Heart left ventricle (tissue), 16 donors: ENCODE results near the gene MAS1. TPM values are rescaled to one million over a fixed set of nuclear protein-coding genes. Genes with fewer than 3 reads are reported as not detected.
A peak's percentile ranks its signal among the peaks of the same experiment; 100 is the strongest.

Source experiments
- ATAC-seq, 4 donors: fragments of 200-7000 bp; cut with Tn5 transposase; one replicate each; pipeline ENCODE4 v1.9.1; 2020 to 2022; ENCODE audit warnings: moderate library complexity in 4 of 4, mild to moderate bottlenecking in 3 of 4, moderate number of reproducible peaks in 1 of 4
- DNase-seq, 5 donors: peaks; one replicate each; pipeline ENCODE4 v3.0.0-alpha.2; 2020
- H3K27ac ChIP-seq, 12 donors: fragments of 200-600 bp; sonication (generic) in 4 of 12; one replicate each; pipeline versions ENCODE4 v1.5.0 to v1.8.0; 2016 to 2022; ENCODE audit warnings: mild to moderate bottlenecking in 2 of 12
- H3K27me3 ChIP-seq, 9 donors: fragments of 200-600 bp; sonication (generic) in 2 of 9; one replicate each; pipeline versions ENCODE4 v1.5.1 to v1.8.0; 2016 to 2022; ENCODE audit warnings: mild to moderate bottlenecking in 3 of 9
- H3K36me3 ChIP-seq, 9 donors: fragments of 200-600 bp; sonication (generic) in 2 of 9; one replicate each; pipeline versions ENCODE4 v1.5.0 to v1.8.0; 2018 to 2022; ENCODE audit warnings: mild to moderate bottlenecking in 2 of 9
- H3K4me1 ChIP-seq, 12 donors: fragments of 200-600 bp; sonication (generic) in 4 of 12; one replicate each; pipeline versions ENCODE4 v1.5.0 to v1.8.0; 2016 to 2022; ENCODE audit warnings: mild to moderate bottlenecking in 3 of 12
- H3K4me3 ChIP-seq, 12 donors: fragments of 200-600 bp; sonication (generic) in 4 of 12; one replicate each; pipeline versions ENCODE4 v1.5.0 to v1.8.0; 2017 to 2022; ENCODE audit warnings: mild to moderate bottlenecking in 9 of 12, moderate library complexity in 4 of 12
- H3K9me3 ChIP-seq, 12 donors: fragments of 200-600 bp; sonication (generic) in 4 of 12; one replicate each; pipeline versions ENCODE4 v1.5.0 to v1.8.0; 2016 to 2022; ENCODE audit warnings: mild to moderate bottlenecking in 1 of 12
- POLR2A ChIP-seq, 2 donors: fragments of 450-650 bp; IDR thresholded peaks; one replicate each; pipeline ENCODE4 v1.6.1; 2017; ENCODE audit warnings: antibody characterized with exemption in 2 of 2, mild to moderate bottlenecking in 2 of 2, moderate library complexity in 2 of 2
- WGBS, 4 donors: extraction: QIAGEN DNeasy Blood & Tissue Kit in 2 of 4; methylation state at CpG; one replicate each; pipeline versions ENCODE4 v1.1.5 to v1.1.7; 2013 to 2018; 5-methylcytosine and 5-hydroxymethylcytosine counted together
- intact Hi-C, 10 donors: fragments of 100-400 bp; cut with DNase I; formaldehyde crosslinking; loops; one replicate each; pipeline versions ENCODE4 v1.11.1 to v1.14.2; 2022
- polyA plus RNA-seq, 2 donors: library from polyadenylated mRNA; stranded (reverse); fragments of 200-250 nt; gene quantifications; one replicate each; pipeline ENCODE4 v1.2.3, GENCODE V29; 2013
- total RNA-seq, 9 donors: library from RNA; depleted of rRNA in 2 of 9; stranded (reverse); fragments of >200 nt in 2 of 9; fragmentation: NEBNext Ultra II Directional in 3 of 9; extraction: Animal tissue kit (Norgen Biotek cat#: 25700) in 3 of 9; gene quantifications; one replicate each; pipeline versions ENCODE4 v1.1.0 to v1.2.4, GENCODE V29; 2016 to 2023
- TF ChIP-seq, protein P1 (sequence below), 12 donors: fragments of 200-600 bp; sonication (generic) in 4 of 12; IDR thresholded peaks; one replicate each; pipeline versions ENCODE4 v1.5.0 to v1.8.0; 2018 to 2022; ENCODE audit warnings: antibody characterized with exemption in 12 of 12, mild to moderate bottlenecking in 5 of 12
- donor health status: ischemic (EF 13 %, LVEDD 7.1; RV severe dilation, severe dysfunction).
- donor health status: healthy with polysubstance abuse.
- donor health status: DM: no; HTN: yes; CAD: no.
- donor health status: DM: no; HTN: no; CAD: no.
- donor health status: ischemic (EF 25% LVEDD 6.9; RV normal size, moderate dysfunction).
- donor health status: ischemic (EF 25% LVEDD 5.7; RV mildly dilated, moderate dysfunction).
- donor health status: healthy.
- donor health status: DM: yes; HTN: yes; CAD: no.
- donor health status: ischemic (EF 35%, LVEDD 5.7; RV mildly dilated, moderate dysfunction).
- donor health status: nonischemic (EF 11% LVEDD 7.7; RV severe dilation, severe dysfunction).
- donor health status: DM: yes; HTN: yes; CAD: no.
- donor health status: PGD.
- donor health status: ischemic (EF 29% LVEDD 5.4; RV normal size, mild dysfunction).
- donor health status: nonischemic (EF 23%, LVEDD 6.1; RV moderate dilation, normal function).

Gene MAS1
- total and polyA plus RNA-seq, 11 donors, result 0.05 to 0.08 TPM; not detected in 9

DNA sequence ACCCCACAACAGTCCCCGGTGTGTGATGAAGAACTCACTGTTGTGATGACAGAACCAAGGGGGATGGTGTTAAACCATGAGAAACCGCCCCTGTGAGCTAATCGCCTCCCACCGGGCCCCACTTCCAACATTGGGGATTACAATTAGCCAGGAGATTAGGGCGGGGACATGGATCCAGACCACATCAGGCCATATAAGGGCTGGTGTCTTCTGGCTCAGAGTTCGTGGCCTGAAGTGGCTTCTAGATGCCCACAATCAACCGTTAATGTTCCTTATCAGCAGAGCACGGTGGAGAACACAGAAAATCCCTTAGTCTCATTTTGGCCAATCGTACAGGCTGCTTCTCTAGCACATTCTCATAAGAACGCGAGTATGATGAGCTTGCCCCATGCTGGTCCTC, 10.9 kb upstream of the MAS1 start:
- no peaks in the 10 kb centered on the region for H3K27me3 ChIP-seq
- intact Hi-C loops, result loop anchor here in 4 of 10 donors (10.0 kb wide), 3 partner anchors 45 to 655 kb away; no protein-coding TSS in a partner anchor
- H3K9me3 ChIP-seq, result no peaks in the 10 kb centered on the region
- no peak overlapping the region for H3K27ac ChIP-seq
- no peak for DNase-seq
- 81 to 92% (median 82%) methylated on average over 10 to 11 of the region's 11 CpGs for WGBS, 4 donors
- no peaks in the 10 kb centered on the region for H3K36me3 ChIP-seq
- peaks cover 0 to under 1% (median 0%) of the 10 kb centered on the region in 12 donors for H3K4me1 ChIP-seq
- TF ChIP-seq, protein P1, sequence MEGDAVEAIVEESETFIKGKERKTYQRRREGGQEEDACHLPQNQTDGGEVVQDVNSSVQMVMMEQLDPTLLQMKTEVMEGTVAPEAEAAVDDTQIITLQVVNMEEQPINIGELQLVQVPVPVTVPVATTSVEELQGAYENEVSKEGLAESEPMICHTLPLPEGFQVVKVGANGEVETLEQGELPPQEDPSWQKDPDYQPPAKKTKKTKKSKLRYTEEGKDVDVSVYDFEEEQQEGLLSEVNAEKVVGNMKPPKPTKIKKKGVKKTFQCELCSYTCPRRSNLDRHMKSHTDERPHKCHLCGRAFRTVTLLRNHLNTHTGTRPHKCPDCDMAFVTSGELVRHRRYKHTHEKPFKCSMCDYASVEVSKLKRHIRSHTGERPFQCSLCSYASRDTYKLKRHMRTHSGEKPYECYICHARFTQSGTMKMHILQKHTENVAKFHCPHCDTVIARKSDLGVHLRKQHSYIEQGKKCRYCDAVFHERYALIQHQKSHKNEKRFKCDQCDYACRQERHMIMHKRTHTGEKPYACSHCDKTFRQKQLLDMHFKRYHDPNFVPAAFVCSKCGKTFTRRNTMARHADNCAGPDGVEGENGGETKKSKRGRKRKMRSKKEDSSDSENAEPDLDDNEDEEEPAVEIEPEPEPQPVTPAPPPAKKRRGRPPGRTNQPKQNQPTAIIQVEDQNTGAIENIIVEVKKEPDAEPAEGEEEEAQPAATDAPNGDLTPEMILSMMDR (IDR thresholded peaks at IDR 0.05), result no peak
- no peak for TF ChIP-seq POLR2A (IDR thresholded peaks at IDR 0.05)
- no peak for ATAC-seq
- no peak overlapping the region for H3K4me3 ChIP-seq

DNA sequence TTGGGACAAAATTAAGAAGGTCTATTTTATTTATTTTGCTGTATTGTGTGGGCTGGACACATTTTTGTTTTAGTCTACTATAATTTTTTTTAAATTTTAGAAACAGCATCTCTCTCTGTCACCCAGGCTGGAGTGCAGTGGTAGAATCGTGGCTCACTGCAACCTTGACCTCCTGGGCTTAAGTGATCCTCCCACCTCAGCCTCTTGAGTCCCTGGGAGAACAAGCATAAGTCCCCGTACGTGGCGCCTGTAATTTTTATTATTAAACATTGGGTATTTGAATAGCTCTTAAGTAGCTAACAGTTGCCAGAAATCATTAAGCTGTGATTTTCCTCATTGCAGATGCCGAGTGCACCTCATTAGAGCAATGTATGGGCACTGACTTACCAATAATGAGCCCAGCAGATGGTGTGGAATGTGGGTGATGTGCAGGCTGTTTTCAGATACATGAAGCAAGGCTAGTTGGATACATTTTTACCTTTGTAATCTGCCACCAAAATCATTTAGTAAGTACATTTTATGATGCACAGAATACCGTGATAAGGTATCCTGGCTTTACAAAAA, 10.3 kb upstream of the MAS1 start:
- Histone ChIP-seq H3K27me3 (no peaks in the 10 kb centered on the region), H3K9me3 (no peaks in the 10 kb centered on the region), H3K4me3 (no peak overlapping the region), H3K36me3 (no peaks in the 10 kb centered on the region), H3K27ac (no peak overlapping the region), H3K4me1 (no peaks in the 10 kb centered on the region)
- ATAC-seq (no peak), DNase-seq (no peak)
- intact Hi-C loops, result no loop called here
- WGBS, 4 donors, result 76 to 81% (median 80%) methylated on average over 6 of the region's 6 CpGs
- TF ChIP-seq POLR2A (IDR thresholded peaks at IDR 0.05), result no peak
- TF ChIP-seq, protein P1 (IDR thresholded peaks at IDR 0.05), result no peak

DNA sequence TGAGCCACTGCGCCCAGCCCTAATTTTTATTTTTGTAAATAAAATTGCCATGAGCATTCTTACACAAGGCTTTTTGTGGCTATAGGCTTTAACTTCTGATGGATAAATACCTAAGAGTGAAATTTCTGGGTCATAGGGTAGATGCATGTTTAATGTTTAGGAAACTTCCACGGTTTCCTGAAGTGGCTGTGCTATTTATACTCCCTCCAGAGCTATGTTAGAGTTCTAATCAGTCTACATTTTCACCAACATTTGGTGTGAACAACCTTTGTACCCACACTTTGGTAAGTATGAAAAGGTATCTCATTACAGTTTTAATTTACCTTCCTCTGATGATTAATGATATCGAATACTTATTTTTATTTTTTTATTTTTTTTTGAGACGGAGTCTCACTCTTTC, 6.1 kb upstream of the MAS1 start:
- Histone ChIP-seq H3K4me1 (no peaks in the 10 kb centered on the region), H3K27ac (no peak overlapping the region), H3K27me3 (peaks cover 0 to 24% (median 3%) of the 10 kb centered on the region in 9 donors), H3K36me3 (no peaks in the 10 kb centered on the region), H3K4me3 (no peak overlapping the region), H3K9me3 (no peaks in the 10 kb centered on the region)
- intact Hi-C loops, result no loop called here
- TF ChIP-seq, protein P1 (IDR thresholded peaks at IDR 0.05), result no peak
- TF ChIP-seq POLR2A (IDR thresholded peaks at IDR 0.05), result no peak
- DNase-seq (no peak), ATAC-seq (peak in 1 of 4 donors; percentile 80)
- WGBS, 4 donors, result 53 to 60% (median 58%) methylated on average over 4 of the region's 4 CpGs

DNA sequence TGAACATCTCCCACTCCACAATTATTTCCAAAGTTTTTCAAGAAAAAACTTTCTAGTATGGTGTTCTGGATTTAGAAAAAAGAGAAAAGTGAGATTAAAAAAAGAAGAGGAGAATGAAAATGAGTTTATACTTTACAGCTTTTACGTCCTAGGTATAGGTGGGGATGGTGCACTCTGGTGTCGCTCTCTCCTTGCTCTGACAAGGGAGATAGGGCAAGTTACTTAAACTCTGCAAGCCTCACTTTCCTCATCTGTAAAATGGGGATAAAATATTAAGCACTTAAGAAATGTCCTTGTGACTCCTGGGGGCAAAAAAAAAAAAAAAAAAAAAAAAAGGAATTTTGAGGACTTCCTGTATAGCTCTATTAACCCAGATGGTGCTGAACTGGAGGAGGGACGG, 4.5 kb upstream of the MAS1 start:
- TF ChIP-seq POLR2A (IDR thresholded peaks at IDR 0.05), result no peak
- TF ChIP-seq, protein P1 (IDR thresholded peaks at IDR 0.05), result no peak
- intact Hi-C loops, result no loop called here
- ATAC-seq (no peak), DNase-seq (no peak)
- H3K4me1 ChIP-seq, result no peaks in the 10 kb centered on the region
- no peaks in the 10 kb centered on the region for H3K9me3 ChIP-seq
- H3K4me3 ChIP-seq, result no peak overlapping the region
- H3K27me3 ChIP-seq, result peaks cover 0 to 34% (median 5%) of the 10 kb centered on the region in 9 donors
- H3K27ac ChIP-seq, result no peak overlapping the region
- H3K36me3 ChIP-seq, result no peaks in the 10 kb centered on the region
- 84 to 94% (median 92%) methylated on average over 3 of the region's 3 CpGs for WGBS, 4 donors
